ENCODE results near the gene SMIM41.

The SMIM41 gene

GRCh38 chr12:52152905-52153317 is 73.4 kb downstream of the SMIM41 start:
- no peak for DNase-seq (ENCODE audit: low spot score)
- Mint-ChIP-seq H3K27ac (no peak overlapping the region), H3K36me3 (ENCODE audit: low read depth) (no peaks in the 10 kb centered on the region), H3K27me3 (ENCODE audit: low read depth) (peaks cover 7% of the 10 kb centered on the region), H3K4me3 (peak overlapping the region; percentile 24), H3K4me1 (ENCODE audit: low read depth) (peaks cover 16% of the 10 kb centered on the region), H3K9me3 (no peaks in the 10 kb centered on the region)

- H3K27ac Mint-ChIP-seq = peak overlapping the region; percentile 67
- H3K36me3 Mint-ChIP-seq (ENCODE audit: low read depth) = no peaks in the 10 kb centered on the region
- no peak overlapping the region for H3K4me3 Mint-ChIP-seq
- peaks cover 7% of the 10 kb centered on the region for H3K27me3 Mint-ChIP-seq (ENCODE audit: low read depth)
- DNase-seq (ENCODE audit: low spot score) = no peak
- peaks cover 18% of the 10 kb centered on the region for H3K4me1 Mint-ChIP-seq (ENCODE audit: low read depth)
- no peaks in the 10 kb centered on the region for H3K9me3 Mint-ChIP-seq
These were observed 75.8 kb downstream of the SMIM41 start for GRCh38 chr12:52155048-52155868.

GRCh38 chr12:52156311-52156710 is 76.8 kb downstream of the SMIM41 start:
- Mint-ChIP-seq H3K4me3 (no peak overlapping the region), H3K36me3 (ENCODE audit: low read depth) (no peaks in the 10 kb centered on the region), H3K27ac (no peak overlapping the region), H3K9me3 (no peaks in the 10 kb centered on the region), H3K27me3 (ENCODE audit: low read depth) (peaks cover 7% of the 10 kb centered on the region), H3K4me1 (ENCODE audit: low read depth) (peaks cover 22% of the 10 kb centered on the region)
- DNase-seq (ENCODE audit: low spot score) = no peak

DNA sequence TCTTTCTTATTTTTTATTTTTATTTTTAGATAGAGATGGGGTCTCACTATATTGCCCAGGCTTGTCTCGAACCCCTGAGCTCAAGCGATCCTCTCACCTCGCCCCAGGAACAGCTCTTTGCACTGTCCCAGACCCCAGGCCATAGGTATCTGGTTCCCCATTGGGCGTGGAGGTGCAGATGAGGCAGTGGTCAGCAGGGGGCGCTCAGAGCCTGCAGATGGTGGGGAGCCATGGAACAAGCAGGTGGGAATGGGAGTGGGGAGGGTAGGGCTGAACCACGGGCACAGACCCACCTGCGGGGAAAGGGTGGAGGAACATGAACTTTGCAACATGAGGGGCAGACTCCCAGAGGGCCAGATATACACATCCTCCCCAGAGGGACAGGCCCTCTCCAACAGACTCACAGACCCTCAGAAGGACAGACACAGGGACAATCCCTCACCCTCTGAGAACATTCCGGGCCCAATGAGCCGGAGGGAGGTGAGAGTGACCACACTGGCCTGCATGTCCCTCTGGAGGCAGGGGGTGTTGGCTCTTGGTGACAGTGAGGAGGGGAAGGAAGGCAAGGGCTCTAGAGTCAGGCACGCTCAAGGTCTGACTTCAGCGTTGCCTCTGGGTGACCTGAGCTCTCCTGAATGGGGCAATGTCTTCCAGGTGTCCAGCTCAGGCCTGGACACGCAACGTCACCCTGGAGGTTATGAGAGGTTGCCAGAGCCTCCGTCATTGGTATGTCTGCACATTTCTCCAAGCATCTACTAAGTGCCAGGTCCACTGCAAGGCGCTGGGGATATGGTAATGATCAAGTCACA is 77.5 kb downstream of the SMIM41 start:
- peaks cover 23% of the 10 kb centered on the region for H3K4me1 Mint-ChIP-seq (ENCODE audit: low read depth)
- H3K36me3 Mint-ChIP-seq (ENCODE audit: low read depth) = no peaks in the 10 kb centered on the region

GRCh38 chr12:52157566-52158150 is 78.2 kb downstream of the SMIM41 start:
- no peaks in the 10 kb centered on the region for H3K9me3 Mint-ChIP-seq
- H3K36me3 Mint-ChIP-seq (ENCODE audit: low read depth) = no peaks in the 10 kb centered on the region
- H3K27me3 Mint-ChIP-seq (ENCODE audit: low read depth) = peaks cover 2% of the 10 kb centered on the region
- no peak overlapping the region for H3K27ac Mint-ChIP-seq
- peaks cover 26% of the 10 kb centered on the region for H3K4me1 Mint-ChIP-seq (ENCODE audit: low read depth)
- DNase-seq (ENCODE audit: low spot score) = no peak
- H3K4me3 Mint-ChIP-seq = no peak overlapping the region

More for the DNA sequence above, 77.5 kb downstream of the SMIM41 start:
- no peak overlapping the region for H3K4me3 Mint-ChIP-seq
- H3K9me3 Mint-ChIP-seq = no peaks in the 10 kb centered on the region
- no peak overlapping the region for H3K27ac Mint-ChIP-seq
- peaks cover 2% of the 10 kb centered on the region for H3K27me3 Mint-ChIP-seq (ENCODE audit: low read depth)
- DNase-seq (ENCODE audit: low spot score) = peak; percentile 40

All from T-helper 2 cell treated with Interferon-gamma antibody and Interleukin-4, amounts not matched to agents 5 μg/mL and 100 μg/mL, for 36 hours (primary cell).